GM12872 (cell line): Measurements from ENCODE around the gene GALNT5.

Experiments
- TF ChIP-seq, protein P1 (sequence below): IDR thresholded peaks from 3 replicates; pipeline ENCODE4 v1.5.1; 2011; ENCODE audit warnings: low read depth, mild to moderate bottlenecking, low read length, moderate library complexity; ENCODE audit not compliant: insufficient read depth

GALNT5 gene

DNA sequence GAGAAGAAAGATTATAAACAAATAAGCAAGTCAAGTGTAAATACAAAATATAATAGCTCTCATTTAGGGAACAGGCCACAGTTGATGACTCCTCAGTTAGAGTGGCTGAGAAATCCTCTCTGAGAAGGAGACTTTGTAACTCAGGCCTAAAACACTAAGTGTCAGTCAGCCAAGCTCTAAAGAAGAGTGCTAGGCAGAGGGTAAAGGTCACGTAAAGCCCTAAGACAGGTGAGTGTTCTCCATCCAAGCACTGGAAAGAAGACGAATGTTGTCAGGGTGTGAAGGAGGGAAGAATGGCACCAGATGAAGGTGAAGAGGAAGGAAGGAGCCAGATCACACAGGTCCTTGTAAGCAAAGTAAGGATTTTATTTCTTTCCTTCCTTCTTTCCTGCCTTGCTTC lies 43.8 kb downstream of the GALNT5 start:
- TF ChIP-seq, protein P1, sequence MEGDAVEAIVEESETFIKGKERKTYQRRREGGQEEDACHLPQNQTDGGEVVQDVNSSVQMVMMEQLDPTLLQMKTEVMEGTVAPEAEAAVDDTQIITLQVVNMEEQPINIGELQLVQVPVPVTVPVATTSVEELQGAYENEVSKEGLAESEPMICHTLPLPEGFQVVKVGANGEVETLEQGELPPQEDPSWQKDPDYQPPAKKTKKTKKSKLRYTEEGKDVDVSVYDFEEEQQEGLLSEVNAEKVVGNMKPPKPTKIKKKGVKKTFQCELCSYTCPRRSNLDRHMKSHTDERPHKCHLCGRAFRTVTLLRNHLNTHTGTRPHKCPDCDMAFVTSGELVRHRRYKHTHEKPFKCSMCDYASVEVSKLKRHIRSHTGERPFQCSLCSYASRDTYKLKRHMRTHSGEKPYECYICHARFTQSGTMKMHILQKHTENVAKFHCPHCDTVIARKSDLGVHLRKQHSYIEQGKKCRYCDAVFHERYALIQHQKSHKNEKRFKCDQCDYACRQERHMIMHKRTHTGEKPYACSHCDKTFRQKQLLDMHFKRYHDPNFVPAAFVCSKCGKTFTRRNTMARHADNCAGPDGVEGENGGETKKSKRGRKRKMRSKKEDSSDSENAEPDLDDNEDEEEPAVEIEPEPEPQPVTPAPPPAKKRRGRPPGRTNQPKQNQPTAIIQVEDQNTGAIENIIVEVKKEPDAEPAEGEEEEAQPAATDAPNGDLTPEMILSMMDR, result no peak

DNA sequence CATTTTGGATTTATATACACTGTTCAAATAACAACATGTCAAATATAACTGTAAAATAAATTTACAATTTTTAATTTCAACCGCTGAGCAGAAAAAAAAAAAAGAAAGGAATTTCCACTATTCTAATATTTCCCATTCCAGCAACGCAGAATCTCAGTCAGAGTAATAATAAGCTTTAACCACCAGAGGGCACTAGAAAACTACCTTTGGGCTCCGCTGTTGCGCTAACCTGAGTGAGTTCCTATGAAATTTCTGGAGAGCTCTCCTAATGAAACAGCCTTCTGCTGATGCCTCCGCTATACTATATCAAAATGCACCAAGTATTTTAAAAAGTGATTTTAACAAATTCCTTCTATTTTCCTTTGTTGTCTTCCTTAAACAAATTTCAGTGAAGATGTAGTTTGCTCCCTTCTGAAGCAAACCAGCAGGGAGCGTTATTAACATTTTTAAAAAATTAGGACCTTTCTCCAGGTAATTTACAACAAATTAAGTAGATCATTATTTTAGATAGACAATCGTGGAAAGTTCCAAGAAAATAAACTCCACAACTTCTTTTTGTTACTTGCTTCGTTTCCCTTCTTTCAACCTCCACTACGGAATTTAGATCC lies 45.1 kb downstream of the GALNT5 start:
- TF ChIP-seq, protein P1, result peak; percentile 68

DNA sequence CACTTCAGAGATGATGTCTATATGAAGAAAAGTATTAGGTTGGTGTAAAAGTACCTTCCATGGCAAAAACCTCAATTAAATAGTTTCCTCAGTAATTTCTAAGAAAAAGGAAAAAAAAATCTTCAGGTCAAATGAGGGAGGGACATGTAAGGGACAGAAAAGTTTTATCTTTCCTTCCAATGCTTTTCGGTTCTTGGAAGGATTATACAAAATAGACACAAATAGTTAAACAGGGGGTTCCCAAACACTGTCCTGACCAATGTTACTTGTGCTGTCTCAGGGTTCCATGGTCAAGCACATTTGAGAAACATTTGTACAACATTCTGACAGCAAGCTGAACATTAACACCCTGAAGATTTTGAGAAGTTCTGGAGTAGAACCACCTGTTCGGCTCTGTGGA lies 46.1 kb downstream of the GALNT5 start:
- TF ChIP-seq, protein P1, result no peak

DNA sequence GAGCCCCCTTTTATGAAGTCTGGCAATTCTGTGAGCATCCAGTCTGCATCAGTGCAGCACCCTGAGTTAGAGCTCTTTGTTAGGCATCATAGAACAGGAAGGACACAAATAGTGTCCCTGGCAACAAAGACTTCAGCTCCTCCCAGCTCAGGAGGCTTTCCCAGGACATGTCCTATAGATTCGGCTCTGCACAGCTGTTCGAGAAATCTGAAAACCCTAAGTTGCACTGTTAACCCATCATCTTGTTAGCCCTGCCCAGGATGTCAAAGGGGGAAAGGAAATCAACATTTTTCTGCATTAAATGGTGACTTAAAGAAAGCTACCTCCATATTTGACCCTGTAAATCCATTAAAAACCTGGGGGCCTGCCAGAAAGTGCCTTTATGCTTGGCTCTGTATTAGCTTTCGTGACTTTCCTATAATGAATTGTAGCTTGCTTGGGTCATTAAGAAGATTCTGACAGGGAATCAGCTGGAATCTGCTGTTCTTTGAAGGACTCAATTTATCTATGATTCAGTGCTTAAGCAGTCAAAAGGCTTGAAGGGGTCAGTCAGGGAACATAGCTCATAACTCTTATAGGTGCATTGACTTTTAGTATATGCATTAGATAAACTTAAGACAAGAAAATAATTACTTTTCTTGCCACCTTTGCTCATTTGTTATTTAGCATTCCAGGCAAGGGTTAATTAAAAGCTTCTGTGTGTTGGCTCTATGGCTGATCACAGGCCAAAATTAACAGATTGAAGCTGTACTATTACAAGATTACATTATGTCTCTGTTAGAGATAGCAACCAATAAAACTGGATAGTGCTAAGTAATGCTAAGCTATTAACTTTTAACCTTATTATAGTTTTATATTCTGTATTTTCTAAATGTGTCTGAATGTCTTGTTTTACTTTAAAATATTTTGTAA lies 47.6 kb downstream of the GALNT5 start:
- TF ChIP-seq, protein P1, result no peak

DNA sequence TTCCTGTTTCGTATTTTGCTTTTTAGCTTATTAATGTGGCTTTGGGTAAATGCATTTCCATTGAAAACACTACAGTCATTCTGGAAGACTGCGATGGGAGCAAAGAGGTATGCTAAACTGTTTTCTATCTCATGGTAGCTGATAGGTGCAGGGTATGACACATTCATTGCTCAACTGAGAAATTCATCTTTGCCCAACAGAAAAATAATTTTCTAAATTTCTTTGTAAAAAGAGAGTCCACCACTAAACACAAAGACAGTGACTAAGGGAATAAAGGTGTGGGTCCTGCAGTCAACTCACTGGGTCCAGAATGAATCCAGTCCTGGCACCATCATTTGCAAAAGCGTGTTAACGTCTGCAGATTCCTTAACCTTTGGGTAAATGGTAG lies 48.2 kb downstream of the GALNT5 start:
- TF ChIP-seq, protein P1, result no peak

DNA sequence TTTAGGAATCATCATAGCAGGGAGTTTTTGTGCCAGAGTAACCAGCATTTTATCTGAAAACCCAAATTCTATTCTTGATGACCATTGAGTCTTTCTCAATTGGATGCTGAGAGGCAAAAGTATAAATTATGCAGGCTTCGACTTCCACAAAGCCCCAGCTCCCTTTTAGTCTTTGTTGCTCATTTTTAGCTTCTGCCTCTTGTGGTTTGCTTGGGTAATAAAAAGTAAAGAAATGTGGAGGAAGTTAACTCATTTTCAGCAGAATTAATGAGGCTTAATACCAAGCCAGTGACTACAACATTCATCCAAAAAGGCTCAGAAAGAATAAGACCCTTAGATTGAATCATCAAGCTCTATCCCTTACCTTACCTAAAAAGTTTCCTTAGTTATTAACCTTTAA lies 49.5 kb downstream of the GALNT5 start:
- TF ChIP-seq, protein P1, result peak; percentile 39; the same call in 2 of the 3 replicates

DNA sequence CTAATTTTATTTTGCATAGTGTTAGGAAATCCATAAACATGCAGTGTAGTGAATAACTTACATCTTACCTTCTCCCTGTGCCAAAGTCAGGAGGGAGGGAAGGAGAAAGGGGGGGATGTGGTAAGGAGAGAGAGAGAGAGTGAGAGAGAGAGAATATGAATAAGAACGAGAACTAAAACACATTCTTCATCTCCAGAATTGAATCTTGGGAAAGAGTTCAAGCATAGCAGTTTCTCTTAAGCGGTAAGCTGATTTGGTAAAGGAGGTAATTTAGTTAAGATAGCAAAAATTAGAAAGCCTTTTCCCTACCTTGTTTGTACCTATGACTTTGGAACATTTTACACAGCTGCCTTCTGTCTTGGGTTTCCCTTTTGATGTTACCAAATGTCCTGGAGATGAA lies 52.4 kb downstream of the GALNT5 start:
- TF ChIP-seq, protein P1, result no peak
